Upper lobe of left lung (tissue), 6 donors: ENCODE data around the gene FOXO3. TPM values are rescaled to one million over a fixed set of nuclear protein-coding genes. Genes with fewer than 3 reads are reported as not detected.

ENCODE experiments used
- ATAC-seq, 2 donors: fragments of 200-7000 bp; cut with Tn5 transposase; one replicate each; pipeline ENCODE4 v1.9.1; 2022; ENCODE audit warnings: mild to moderate bottlenecking in 2 of 2, moderate library complexity in 2 of 2; ENCODE audit not compliant: low FRiP score in 2 of 2
- DNase-seq, 2 donors: peaks; one replicate each; pipeline ENCODE4 v3.0.0-alpha.2; 2019 to 2020
- H3K27ac ChIP-seq, 4 donors: fragments of 200-600 bp; sonication (generic); one replicate each; pipeline ENCODE4 v1.5.1; 2016 to 2019
- H3K27me3 ChIP-seq, 4 donors: fragments of 200-600 bp; sonication (generic); one replicate each; pipeline ENCODE4 v1.5.1; 2017 to 2019
- H3K36me3 ChIP-seq, 4 donors: fragments of 200-600 bp; sonication (generic); one replicate each; pipeline ENCODE4 v1.5.1; 2016 to 2019
- H3K4me1 ChIP-seq, 4 donors: fragments of 200-600 bp; sonication (generic); one replicate each; pipeline ENCODE4 v1.5.1; 2018 to 2019
- H3K4me3 ChIP-seq, 4 donors: fragments of 200-600 bp; sonication (generic); one replicate each; pipeline ENCODE4 v1.5.1; 2017 to 2019; ENCODE audit warnings: mild to moderate bottlenecking in 2 of 4, moderate library complexity in 1 of 4
- H3K9me3 ChIP-seq, 4 donors: fragments of 200-600 bp; sonication (generic); one replicate each; pipeline ENCODE4 v1.5.1; 2018 to 2019
- CTCF ChIP-seq, 6 experiments: fragments of 450-650 bp in 4 of 6; fragments of 200-600 bp in 2 of 6; sonication (generic) in 2 of 6; IDR thresholded peaks; one replicate each; pipeline ENCODE4 v1.5.1; 2016 to 2019; ENCODE audit warnings: antibody characterized with exemption in 6 of 6
- EP300 ChIP-seq, 4 donors: sonication (generic); formaldehyde crosslinking; IDR thresholded peaks; one replicate each; pipeline ENCODE4 v1.5.1; 2017; ENCODE audit warnings: antibody characterized with exemption in 4 of 4, control low read depth in 2 of 4
- POLR2A ChIP-seq, 4 donors: fragments of 450-650 bp; IDR thresholded peaks; one replicate each; pipeline ENCODE4 v1.5.1; 2016 to 2017; ENCODE audit warnings: antibody characterized with exemption in 4 of 4, mild to moderate bottlenecking in 2 of 4
- POLR2AphosphoS5 ChIP-seq, 2 donors: sonication (generic); formaldehyde crosslinking; IDR thresholded peaks; one replicate each; pipeline ENCODE4 v1.5.1; 2017; ENCODE audit warnings: antibody characterized with exemption in 2 of 2
- WGBS, 2 donors: methylation state at CpG; one replicate each; pipeline ENCODE4 v1.1.5; 2017 to 2018; 5-methylcytosine and 5-hydroxymethylcytosine counted together
- total RNA-seq, 6 donors: library from RNA; depleted of rRNA in 4 of 6; stranded (reverse); fragments of >200 nt in 4 of 6; gene quantifications; one replicate each; pipeline versions ENCODE4 v1.1.0 to v1.2.1, GENCODE V29; 2016 to 2021
- donor health status: DM: no; HTN: no; CAD: no; lungs with moderate emphysema.
- donor health status: DM: no; HTN: yes; CAD: no; lungs with severe emphysema.

FOXO3 gene
- total RNA-seq, 6 donors from 2014 or later = 52.6 to 101 (median 71.9) TPM

- H3K4me3 ChIP-seq = no peak overlapping the region
- ATAC-seq = no peak
- peaks cover 0 to 7% (median 2%) of the 10 kb centered on the region in 4 donors for H3K9me3 ChIP-seq
- peaks cover 0 to 3% (median 0%) of the 10 kb centered on the region in 4 donors for H3K36me3 ChIP-seq
- H3K27ac ChIP-seq = no peak overlapping the region
- peaks cover 0 to 9% (median 1%) of the 10 kb centered on the region in 4 donors for H3K4me1 ChIP-seq
- no peak for DNase-seq
- H3K27me3 ChIP-seq = no peaks in the 10 kb centered on the region
- no peak for TF ChIP-seq POLR2A (IDR thresholded peaks at IDR 0.05)
- no peak for TF ChIP-seq POLR2AphosphoS5 (IDR thresholded peaks at IDR 0.05)
- TF ChIP-seq EP300 (IDR thresholded peaks at IDR 0.05) = no peak
- TF ChIP-seq CTCF (IDR thresholded peaks at IDR 0.05) = no peak
- WGBS, 2 donors = 98 to 100% methylated on average over 1 of the region's 1 CpG
These were observed 162.9 kb downstream of the FOXO3 start for GRCh38 chr6:108723594-108723993.

GRCh38 chr6:108726726-108727339 lies 166.1 kb downstream of the FOXO3 start:
- Histone ChIP-seq H3K4me1 (no peaks in the 10 kb centered on the region), H3K36me3 (peaks cover 0 to 3% (median 0%) of the 10 kb centered on the region in 4 donors), H3K27me3 (no peaks in the 10 kb centered on the region), H3K9me3 (peaks cover 0 to 7% (median 2%) of the 10 kb centered on the region in 4 donors), H3K27ac (no peak overlapping the region), H3K4me3 (no peak overlapping the region)
- DNase-seq = no peak
- WGBS, 2 donors = 94 to 100% methylated on average over 7 of the region's 7 CpGs
- ATAC-seq = no peak
- TF ChIP-seq CTCF (IDR thresholded peaks at IDR 0.05) (no peak), EP300 (IDR thresholded peaks at IDR 0.05) (no peak), POLR2A (IDR thresholded peaks at IDR 0.05) (no peak), POLR2AphosphoS5 (IDR thresholded peaks at IDR 0.05) (no peak)

- Histone ChIP-seq H3K4me3 (no peak overlapping the region), H3K27ac (no peak overlapping the region), H3K36me3 (no peaks in the 10 kb centered on the region), H3K4me1 (no peaks in the 10 kb centered on the region), H3K9me3 (peaks cover 0 to 7% (median 2%) of the 10 kb centered on the region in 4 donors), H3K27me3 (no peaks in the 10 kb centered on the region)
- ATAC-seq = no peak
- TF ChIP-seq EP300 (IDR thresholded peaks at IDR 0.05) = no peak
- no peak for TF ChIP-seq POLR2AphosphoS5 (IDR thresholded peaks at IDR 0.05)
- no peak for TF ChIP-seq CTCF (IDR thresholded peaks at IDR 0.05)
- TF ChIP-seq POLR2A (IDR thresholded peaks at IDR 0.05) = no peak
- 79 to 81% methylated on average over 13 of the region's 13 CpGs for WGBS, 2 donors
- no peak for DNase-seq
These were observed 167.4 kb downstream of the FOXO3 start for GRCh38 chr6:108727966-108728730.

- DNase-seq = no peak
- TF ChIP-seq EP300 (IDR thresholded peaks at IDR 0.05) (no peak), POLR2A (IDR thresholded peaks at IDR 0.05) (no peak), POLR2AphosphoS5 (IDR thresholded peaks at IDR 0.05) (no peak), CTCF (IDR thresholded peaks at IDR 0.05) (no peak)
- Histone ChIP-seq H3K9me3 (peaks cover 0 to 3% (median 1%) of the 10 kb centered on the region in 4 donors), H3K27me3 (no peaks in the 10 kb centered on the region), H3K36me3 (no peaks in the 10 kb centered on the region), H3K4me3 (no peak overlapping the region), H3K27ac (no peak overlapping the region), H3K4me1 (no peaks in the 10 kb centered on the region)
- 77 to 82% methylated on average over 3 to 7 of the region's 7 CpGs for WGBS, 2 donors
- no peak for ATAC-seq
These were observed 168.1 kb downstream of the FOXO3 start for GRCh38 chr6:108728826-108729225.
